Measurements from ENCODE around the gene COX8C. TPM values are rescaled to one million over a fixed set of nuclear protein-coding genes. Genes with fewer than 3 reads are reported as not detected.
"Not testable (repeated sequence)": the region's sequence is repeated elsewhere in the genome, so short reads cannot be mapped to it uniquely, and the experiment has no call there.

Gene COX8C
- total RNA-seq, 2 experiments from 2014 or later, result not detected

- ChIA-PET CTCF (no interaction called here), POLR2A (no interaction called here)
- H3K36me3 Mint-ChIP-seq (ENCODE audit: low read depth), result no peaks in the 10 kb centered on the region
- DNase-seq, result no peak
- peaks cover 9% of the 10 kb centered on the region for H3K27me3 Mint-ChIP-seq
- no peak overlapping the region for H3K4me3 Mint-ChIP-seq
- H3K9me3 Mint-ChIP-seq, result no peaks in the 10 kb centered on the region
- no peak overlapping the region for H3K27ac Mint-ChIP-seq
- H3K4me1 Mint-ChIP-seq, result no peaks in the 10 kb centered on the region
Measured at GRCh38 chr14:93348292-93348691, 1.3 kb downstream of the COX8C start.

DNA sequence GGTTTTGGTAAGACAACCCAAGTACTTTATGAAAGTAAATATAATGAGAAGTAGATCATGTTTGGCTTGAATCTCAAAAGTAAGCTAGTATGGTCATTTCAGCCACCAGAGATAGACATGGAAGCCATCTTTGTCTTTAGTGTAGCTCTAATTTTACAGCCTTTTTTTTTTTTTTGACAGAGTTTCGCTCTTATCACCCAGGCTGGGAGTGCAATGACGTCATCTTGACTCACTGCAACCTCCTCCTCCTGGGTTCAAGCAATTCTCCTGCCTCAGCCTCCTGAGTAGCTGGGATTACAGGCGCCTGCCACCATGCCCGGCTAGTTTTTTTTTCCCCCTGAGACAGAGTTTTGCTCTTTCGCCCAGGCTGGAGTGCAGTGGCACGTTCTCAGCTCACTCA, 7.9 kb downstream of the COX8C start:
- H3K27me3 Mint-ChIP-seq; H3K36me3 Mint-ChIP-seq (ENCODE audit: low read depth); H3K4me3 Mint-ChIP-seq; H3K4me1 Mint-ChIP-seq; DNase-seq; H3K9me3 Mint-ChIP-seq; POLR2A ChIA-PET; H3K27ac Mint-ChIP-seq: not testable (repeated sequence)
- CTCF ChIA-PET, result interaction anchor here (0.6 kb wide), 1 partner anchor 110 kb away, joined by 4 read pairs; no protein-coding TSS in a partner anchor

DNA sequence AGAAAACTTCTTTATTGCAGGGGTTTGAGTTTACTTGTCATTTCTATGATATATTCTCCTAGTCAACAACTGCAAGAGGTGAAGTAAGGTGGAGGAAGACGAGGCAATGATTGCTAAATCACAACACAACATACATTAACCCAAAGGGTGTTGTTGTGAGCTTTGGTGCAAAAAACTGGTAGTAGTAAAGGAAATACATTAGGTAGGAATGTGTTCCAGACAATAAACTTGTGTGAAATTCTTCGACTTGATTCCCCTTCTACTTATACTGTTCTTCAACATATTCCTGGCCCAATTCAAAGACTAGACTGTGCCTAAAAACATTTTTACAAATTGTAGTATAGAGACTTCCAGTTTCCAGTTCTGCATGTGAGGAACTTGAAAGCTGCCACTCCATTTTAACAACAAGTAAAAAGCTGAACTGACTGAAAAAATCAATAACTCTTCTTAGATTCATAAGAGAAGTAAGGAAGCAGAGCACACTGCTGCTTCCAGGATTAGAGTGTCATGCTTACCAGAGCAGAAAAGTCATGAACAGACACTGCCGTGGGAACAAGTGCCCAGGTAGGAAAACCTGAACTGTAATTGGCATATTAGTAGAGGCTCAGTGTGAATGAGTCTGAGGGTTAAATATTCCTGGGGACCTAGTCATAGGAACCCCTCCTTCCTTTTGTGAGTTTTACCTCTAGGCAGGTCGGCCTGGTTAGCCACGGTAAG, 22.2 kb downstream of the COX8C start:
- no peaks in the 10 kb centered on the region for H3K9me3 Mint-ChIP-seq
- H3K4me1 Mint-ChIP-seq, result no peaks in the 10 kb centered on the region
- H3K27me3 Mint-ChIP-seq, result peaks cover 7% of the 10 kb centered on the region
- CTCF ChIA-PET, result no interaction called here
- DNase-seq, result no peak
- no peaks in the 10 kb centered on the region for H3K36me3 Mint-ChIP-seq (ENCODE audit: low read depth)
- no peak overlapping the region for H3K4me3 Mint-ChIP-seq
- POLR2A ChIA-PET, result no interaction called here
- H3K27ac Mint-ChIP-seq, result no peak overlapping the region

- no peak overlapping the region for H3K27ac Mint-ChIP-seq
- no peak overlapping the region for H3K4me3 Mint-ChIP-seq
- H3K27me3 Mint-ChIP-seq, result peaks cover 7% of the 10 kb centered on the region
- ChIA-PET CTCF (no interaction called here), POLR2A (no interaction called here)
- no peaks in the 10 kb centered on the region for H3K4me1 Mint-ChIP-seq
- H3K9me3 Mint-ChIP-seq, result no peaks in the 10 kb centered on the region
- DNase-seq, result no peak
- no peaks in the 10 kb centered on the region for H3K36me3 Mint-ChIP-seq (ENCODE audit: low read depth)
Measured at GRCh38 chr14:93369713-93370266, 22.8 kb downstream of the COX8C start.

DNA sequence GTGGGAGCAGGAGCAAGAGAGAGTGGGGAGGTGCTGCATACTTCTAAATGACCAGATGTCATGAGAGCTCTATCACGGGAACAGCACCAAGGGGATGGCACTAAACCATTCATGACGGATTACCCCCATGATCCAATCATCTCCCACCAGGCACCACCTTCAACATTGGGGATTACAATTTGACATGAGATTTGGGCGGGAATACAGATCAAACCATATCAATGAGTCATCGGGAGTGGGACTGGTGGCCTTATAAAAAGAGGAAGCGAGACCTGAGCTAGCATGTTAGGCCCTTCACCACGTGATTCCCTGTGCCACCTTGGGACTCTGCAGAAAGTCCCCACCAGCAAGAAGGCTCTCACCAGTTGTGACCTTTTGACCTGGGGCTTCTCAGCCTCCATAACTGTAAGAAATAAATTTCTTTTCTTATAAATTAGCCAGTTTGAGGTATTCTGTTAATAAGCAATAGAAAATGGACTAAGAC, 28.7 kb downstream of the COX8C start:
- DNase-seq, result no peak
- H3K4me3 Mint-ChIP-seq, result no peak overlapping the region
- H3K27me3 Mint-ChIP-seq, result peaks cover 14% of the 10 kb centered on the region
- ChIA-PET POLR2A (no interaction called here), CTCF (no interaction called here)
- H3K9me3 Mint-ChIP-seq, result no peaks in the 10 kb centered on the region
- no peak overlapping the region for H3K27ac Mint-ChIP-seq
- no peaks in the 10 kb centered on the region for H3K4me1 Mint-ChIP-seq
- no peaks in the 10 kb centered on the region for H3K36me3 Mint-ChIP-seq (ENCODE audit: low read depth)

DNA sequence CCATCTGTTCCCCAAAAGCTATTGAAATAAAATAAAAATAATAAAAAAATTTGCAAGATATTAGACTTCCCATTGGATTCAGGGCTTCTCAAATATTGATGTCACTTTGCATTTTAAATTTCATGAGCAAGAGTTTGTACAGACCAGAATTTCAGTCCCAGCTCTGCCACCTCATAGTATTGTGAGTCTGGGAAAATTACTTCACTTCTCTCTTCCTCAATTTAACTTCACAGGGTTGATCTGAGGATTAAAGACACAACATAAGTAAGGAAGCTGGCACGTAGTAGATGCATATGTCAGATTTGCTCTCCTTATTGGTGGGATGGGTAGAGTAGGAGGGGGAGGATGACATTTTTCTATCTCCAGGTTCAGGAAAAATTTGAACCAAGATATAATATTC, 32.8 kb downstream of the COX8C start:
- H3K27me3 Mint-ChIP-seq, result peaks cover 32% of the 10 kb centered on the region
- H3K4me1 Mint-ChIP-seq, result no peaks in the 10 kb centered on the region
- H3K27ac Mint-ChIP-seq, result no peak overlapping the region
- H3K4me3 Mint-ChIP-seq, result no peak overlapping the region
- no peaks in the 10 kb centered on the region for H3K9me3 Mint-ChIP-seq
- ChIA-PET CTCF (no interaction called here), POLR2A (no interaction called here)
- DNase-seq, result no peak
- H3K36me3 Mint-ChIP-seq (ENCODE audit: low read depth), result no peaks in the 10 kb centered on the region

DNA sequence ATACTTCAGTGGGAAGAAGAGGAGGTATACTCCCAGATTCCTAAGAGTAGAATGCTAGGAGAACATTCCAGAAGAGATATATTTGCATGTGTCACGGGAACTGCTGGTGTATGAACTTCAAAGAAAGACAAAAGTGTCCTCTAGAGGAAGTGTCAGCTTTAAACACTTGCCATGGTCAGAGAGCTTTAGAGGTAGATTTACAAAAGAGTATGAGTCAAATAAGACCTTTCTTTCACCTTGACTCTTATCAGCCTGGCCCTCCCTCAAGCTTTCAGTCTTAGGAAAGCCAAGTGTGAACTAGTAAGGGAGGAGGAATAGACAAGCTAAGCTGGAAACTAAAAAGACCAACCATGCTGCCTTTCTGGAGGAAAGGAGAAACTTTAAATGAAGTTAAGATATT, 34.7 kb downstream of the COX8C start:
- Mint-ChIP-seq H3K4me3 (no peak overlapping the region), H3K27ac (no peak overlapping the region), H3K36me3 (ENCODE audit: low read depth) (no peaks in the 10 kb centered on the region), H3K9me3 (no peaks in the 10 kb centered on the region), H3K27me3 (peaks cover 41% of the 10 kb centered on the region), H3K4me1 (no peaks in the 10 kb centered on the region)
- ChIA-PET CTCF (no interaction called here), POLR2A (no interaction called here)
- no peak for DNase-seq

- DNase-seq; H3K4me1 Mint-ChIP-seq; CTCF ChIA-PET; POLR2A ChIA-PET; H3K9me3 Mint-ChIP-seq; H3K4me3 Mint-ChIP-seq; H3K27ac Mint-ChIP-seq; H3K36me3 Mint-ChIP-seq (ENCODE audit: low read depth): not testable (repeated sequence)
- peaks cover 45% of the 10 kb centered on the region for H3K27me3 Mint-ChIP-seq
Measured at GRCh38 chr14:93384256-93384655, 37.3 kb downstream of the COX8C start.

GRCh38 chr14:93395231-93395630, 48.2 kb downstream of the COX8C start:
- Mint-ChIP-seq H3K36me3 (ENCODE audit: low read depth) (no peaks in the 10 kb centered on the region), H3K9me3 (no peaks in the 10 kb centered on the region), H3K4me1 (no peaks in the 10 kb centered on the region), H3K27ac (no peak overlapping the region), H3K27me3 (peaks cover 13% of the 10 kb centered on the region), H3K4me3 (no peak overlapping the region)
- CTCF ChIA-PET, result no interaction called here
- POLR2A ChIA-PET, result no interaction called here
- no peak for DNase-seq

GRCh38 chr14:93396456-93396855, 49.5 kb downstream of the COX8C start:
- DNase-seq, result no peak

More at GRCh38 chr14:93396456-93396855, 49.5 kb downstream of the COX8C start:
- no peak overlapping the region for H3K27ac Mint-ChIP-seq
- no peak overlapping the region for H3K4me3 Mint-ChIP-seq
- H3K27me3 Mint-ChIP-seq, result peaks cover 16% of the 10 kb centered on the region
- CTCF ChIA-PET, result no interaction called here
- H3K36me3 Mint-ChIP-seq (ENCODE audit: low read depth), result no peaks in the 10 kb centered on the region
- no peaks in the 10 kb centered on the region for H3K9me3 Mint-ChIP-seq
- no peaks in the 10 kb centered on the region for H3K4me1 Mint-ChIP-seq
- POLR2A ChIA-PET, result no interaction called here

Other genes with a start within 250 kb of the COX8C start
- 10 to 100 TPM; 59.3 to 62.3 TPM for gene ITPK1, start 231.3 kb upstream of the COX8C start, total RNA-seq
- gene MOAP1, start 162.3 kb upstream of the COX8C start, total RNA-seq, result 10 to 100 TPM; 23.1 to 24.6 TPM
- 1 to 10 TPM; 7.4 to 8.3 TPM for gene LYSET, start 161.9 kb upstream of the COX8C start, total RNA-seq
- 10 to 100 TPM; 16.0 to 18.2 TPM for gene GON7, start 140.1 kb upstream of the COX8C start, total RNA-seq
- 10 to 100 TPM; 43.5 to 47.7 TPM for gene UBR7, start 139.9 kb upstream of the COX8C start, total RNA-seq
- gene BTBD7, start 14.1 kb upstream of the COX8C start, total RNA-seq, result 10 to 100 TPM; 13.4 to 16.8 TPM
- gene UNC79, start 83.8 kb downstream of the COX8C start, total RNA-seq, result under 1 TPM in 1 of 2 experiments, not detected in 1; 0.03 TPM